Measurements from ENCODE around the gene SPEN.

- no peak for TF ChIP-seq CTCF (IDR thresholded peaks at IDR 0.05; ENCODE audit: borderline replicate concordance, extremely low read depth, low read length, poor library complexity, severe bottlenecking)
- TF ChIP-seq EZH2 (IDR thresholded peaks at IDR 0.05; ENCODE audit: borderline replicate concordance, low read depth, low read length, severe bottlenecking), result no peak
Observed at GRCh38 chr1:15810073-15810472, 37.4 kb upstream of the SPEN start.
